GM12872 (cell line): ENCODE measurements around the gene ARHGAP42.
A peak's percentile ranks its signal among the peaks of the same experiment; 100 is the strongest.

Source experiments
- CTCF ChIP-seq: IDR thresholded peaks from 3 replicates; pipeline ENCODE4 v1.5.1; 2011; ENCODE audit warnings: low read depth, mild to moderate bottlenecking, low read length, moderate library complexity; ENCODE audit not compliant: insufficient read depth

ARHGAP42 gene

GRCh38 chr11:101003468-101003867, 316.4 kb downstream of the ARHGAP42 start:
- peak; percentile 31; the same call in 2 of the 3 replicates for TF ChIP-seq CTCF

- no peak for TF ChIP-seq CTCF
Observed at GRCh38 chr11:101008961-101009689, 322.0 kb downstream of the ARHGAP42 start.

- no peak for TF ChIP-seq CTCF
Observed at GRCh38 chr11:101009690-101010055, 322.6 kb downstream of the ARHGAP42 start.

- TF ChIP-seq CTCF = no peak
Observed at GRCh38 chr11:101010899-101011298, 323.8 kb downstream of the ARHGAP42 start.

GRCh38 chr11:101011881-101012280, 324.8 kb downstream of the ARHGAP42 start:
- TF ChIP-seq CTCF = no peak

GRCh38 chr11:101014600-101015285, 327.7 kb downstream of the ARHGAP42 start:
- TF ChIP-seq CTCF = no peak

GRCh38 chr11:101019870-101020269, 332.8 kb downstream of the ARHGAP42 start:
- TF ChIP-seq CTCF = no peak
